Heart left ventricle (tissue), 16 donors: ENCODE results near the gene PBX1. TPM values are rescaled to one million over a fixed set of nuclear protein-coding genes. Genes with fewer than 3 reads are reported as not detected.

Source experiments
- ATAC-seq, 4 donors: fragments of 200-7000 bp; cut with Tn5 transposase; one replicate each; pipeline ENCODE4 v1.9.1; 2020 to 2022; ENCODE audit warnings: moderate library complexity in 4 of 4, mild to moderate bottlenecking in 3 of 4, moderate number of reproducible peaks in 1 of 4
- DNase-seq, 5 donors: peaks; one replicate each; pipeline ENCODE4 v3.0.0-alpha.2; 2020
- H3K27ac ChIP-seq, 12 donors: fragments of 200-600 bp; sonication (generic) in 4 of 12; one replicate each; pipeline versions ENCODE4 v1.5.0 to v1.8.0; 2016 to 2022; ENCODE audit warnings: mild to moderate bottlenecking in 2 of 12
- H3K27me3 ChIP-seq, 9 donors: fragments of 200-600 bp; sonication (generic) in 2 of 9; one replicate each; pipeline versions ENCODE4 v1.5.1 to v1.8.0; 2016 to 2022; ENCODE audit warnings: mild to moderate bottlenecking in 3 of 9
- H3K36me3 ChIP-seq, 9 donors: fragments of 200-600 bp; sonication (generic) in 2 of 9; one replicate each; pipeline versions ENCODE4 v1.5.0 to v1.8.0; 2018 to 2022; ENCODE audit warnings: mild to moderate bottlenecking in 2 of 9
- H3K4me1 ChIP-seq, 12 donors: fragments of 200-600 bp; sonication (generic) in 4 of 12; one replicate each; pipeline versions ENCODE4 v1.5.0 to v1.8.0; 2016 to 2022; ENCODE audit warnings: mild to moderate bottlenecking in 3 of 12
- H3K4me3 ChIP-seq, 12 donors: fragments of 200-600 bp; sonication (generic) in 4 of 12; one replicate each; pipeline versions ENCODE4 v1.5.0 to v1.8.0; 2017 to 2022; ENCODE audit warnings: mild to moderate bottlenecking in 9 of 12, moderate library complexity in 4 of 12
- H3K9me3 ChIP-seq, 12 donors: fragments of 200-600 bp; sonication (generic) in 4 of 12; one replicate each; pipeline versions ENCODE4 v1.5.0 to v1.8.0; 2016 to 2022; ENCODE audit warnings: mild to moderate bottlenecking in 1 of 12
- CTCF ChIP-seq, 12 donors: fragments of 200-600 bp; sonication (generic) in 4 of 12; IDR thresholded peaks; one replicate each; pipeline versions ENCODE4 v1.5.0 to v1.8.0; 2018 to 2022; ENCODE audit warnings: antibody characterized with exemption in 12 of 12, mild to moderate bottlenecking in 5 of 12
- POLR2A ChIP-seq, 2 donors: fragments of 450-650 bp; IDR thresholded peaks; one replicate each; pipeline ENCODE4 v1.6.1; 2017; ENCODE audit warnings: antibody characterized with exemption in 2 of 2, mild to moderate bottlenecking in 2 of 2, moderate library complexity in 2 of 2
- whole genome bisulfite sequencing, 4 donors: extraction: QIAGEN DNeasy Blood & Tissue Kit in 2 of 4; methylation state at CpG; one replicate each; pipeline versions ENCODE4 v1.1.5 to v1.1.7; 2013 to 2018; 5-methylcytosine and 5-hydroxymethylcytosine counted together
- intact Hi-C, 10 donors: fragments of 100-400 bp; cut with DNase I; formaldehyde crosslinking; loops; one replicate each; pipeline versions ENCODE4 v1.11.1 to v1.14.2; 2022
- polyA plus RNA-seq, 2 donors: library from polyadenylated mRNA; stranded (reverse); fragments of 200-250 nt; gene quantifications; one replicate each; pipeline ENCODE4 v1.2.3, GENCODE V29; 2013
- total RNA-seq, 9 donors: library from RNA; depleted of rRNA in 2 of 9; stranded (reverse); fragments of >200 nt in 2 of 9; fragmentation: NEBNext Ultra II Directional in 3 of 9; extraction: Animal tissue kit (Norgen Biotek cat#: 25700) in 3 of 9; gene quantifications; one replicate each; pipeline versions ENCODE4 v1.1.0 to v1.2.4, GENCODE V29; 2016 to 2023
- donor health status: ischemic (EF 13 %, LVEDD 7.1; RV severe dilation, severe dysfunction).
- donor health status: healthy with polysubstance abuse.
- donor health status: DM: no; HTN: yes; CAD: no.
- donor health status: DM: no; HTN: no; CAD: no.
- donor health status: ischemic (EF 25% LVEDD 6.9; RV normal size, moderate dysfunction).
- donor health status: ischemic (EF 25% LVEDD 5.7; RV mildly dilated, moderate dysfunction).
- donor health status: healthy.
- donor health status: DM: yes; HTN: yes; CAD: no.
- donor health status: ischemic (EF 35%, LVEDD 5.7; RV mildly dilated, moderate dysfunction).
- donor health status: nonischemic (EF 11% LVEDD 7.7; RV severe dilation, severe dysfunction).
- donor health status: DM: yes; HTN: yes; CAD: no.
- donor health status: PGD.
- donor health status: ischemic (EF 29% LVEDD 5.4; RV normal size, mild dysfunction).
- donor health status: nonischemic (EF 23%, LVEDD 6.1; RV moderate dilation, normal function).

Gene PBX1
- total and polyA plus RNA-seq, 11 donors = 15.2 to 78.2 (median 59.1) TPM

GRCh38 chr1:164857439-164857838 lies 298.5 kb downstream of the PBX1 start:
- peak in 3 of 4 donors; percentile 16 to 41 (median 34) for ATAC-seq

GRCh38 chr1:164858096-164858632 lies 299.2 kb downstream of the PBX1 start:
- ATAC-seq (peak; percentile 52 to 70 (median 66)), DNase-seq (peak in 4 of 5 donors; percentile 19 to 55 (median 36))
- intact Hi-C loops = no loop called here
- TF ChIP-seq CTCF (IDR thresholded peaks at IDR 0.05) (no peak), POLR2A (IDR thresholded peaks at IDR 0.05) (no peak)
- peaks cover 8 to 38% (median 22%) of the 10 kb centered on the region in 12 donors for H3K4me1 ChIP-seq
- H3K27me3 ChIP-seq = no peaks in the 10 kb centered on the region
- no peak overlapping the region for H3K4me3 ChIP-seq
- peak overlapping the region in 9 of 12 donors; percentile 1 to 64 (median 48) for H3K27ac ChIP-seq
- no peaks in the 10 kb centered on the region for H3K36me3 ChIP-seq
- 46 to 65% (median 59%) methylated on average over 2 of the region's 2 CpGs for WGBS, 4 donors
- peaks cover 0 to 4% (median 0%) of the 10 kb centered on the region in 12 donors for H3K9me3 ChIP-seq

More at GRCh38 chr1:164857439-164857838, 298.5 kb downstream of the PBX1 start:
- no peak for DNase-seq
- WGBS, 4 donors = 76 to 94% (median 83%) methylated on average over 1 of the region's 1 CpG
- Histone ChIP-seq H3K36me3 (no peaks in the 10 kb centered on the region), H3K27ac (peak overlapping the region in 9 of 12 donors; percentile 1 to 64 (median 41)), H3K27me3 (no peaks in the 10 kb centered on the region), H3K9me3 (peaks cover 0 to 4% (median 0%) of the 10 kb centered on the region in 12 donors), H3K4me3 (no peak overlapping the region), H3K4me1 (peaks cover 8 to 38% (median 22%) of the 10 kb centered on the region in 12 donors)
- no peak for TF ChIP-seq CTCF (IDR thresholded peaks at IDR 0.05)
- TF ChIP-seq POLR2A (IDR thresholded peaks at IDR 0.05) = no peak
- intact Hi-C loops = no loop called here

GRCh38 chr1:164861632-164862031 lies 302.6 kb downstream of the PBX1 start:
- Histone ChIP-seq H3K9me3 (peaks cover 0 to 4% (median 0%) of the 10 kb centered on the region in 12 donors), H3K4me1 (peaks cover 3 to 33% (median 13%) of the 10 kb centered on the region in 12 donors), H3K27me3 (no peaks in the 10 kb centered on the region), H3K36me3 (no peaks in the 10 kb centered on the region), H3K4me3 (no peak overlapping the region), H3K27ac (no peak overlapping the region)
- TF ChIP-seq POLR2A (IDR thresholded peaks at IDR 0.05) (no peak), CTCF (IDR thresholded peaks at IDR 0.05) (no peak)
- DNase-seq = no peak
- intact Hi-C loops = no loop called here
- ATAC-seq = no peak

- ATAC-seq = no peak
- 61 to 72% (median 64%) methylated on average over 4 of the region's 4 CpGs for WGBS, 4 donors
- Histone ChIP-seq H3K36me3 (no peaks in the 10 kb centered on the region), H3K9me3 (peaks cover 0 to 4% (median 0%) of the 10 kb centered on the region in 12 donors), H3K27ac (no peak overlapping the region), H3K4me1 (peaks cover 0 to 19% (median 1%) of the 10 kb centered on the region in 12 donors), H3K4me3 (no peak overlapping the region), H3K27me3 (no peaks in the 10 kb centered on the region)
- no peak for DNase-seq
- TF ChIP-seq POLR2A (IDR thresholded peaks at IDR 0.05) (no peak), CTCF (IDR thresholded peaks at IDR 0.05) (no peak)
- intact Hi-C loops = no loop called here
These were observed 304.1 kb downstream of the PBX1 start for GRCh38 chr1:164863056-164863455.
